PC-3 (cell line): ENCODE measurements around the gene MYH14. TPM values are rescaled to one million over a fixed set of nuclear protein-coding genes. Genes with fewer than 3 reads are reported as not detected.

Experiments
- ATAC-seq: fragments of 200-7000 bp; cut with Tn5 transposase; 2 replicates; pipeline ENCODE4 v1.9.1; 2020; ENCODE audit warnings: mild to moderate bottlenecking, moderate library complexity
- BruUV-seq: library from RNA; stranded (reverse); fragments of 400-500 nt; replicated peaks from 2 replicates; lab custom pipeline; 2021; lab: Mats Ljungman, UMichigan
- CTCF ChIA-PET: fragments of 300-600 bp; sonication (Branson Sonifier 250); formaldehyde crosslinking; loops from one replicate; lab custom pipeline; 2022; ENCODE audit warnings: antibody characterized with exemption; lab: Charles Lee
- POLR2A ChIA-PET: fragments of 300-600 bp; sonication (Branson Sonifier 250); formaldehyde crosslinking; loops from one replicate; lab custom pipeline; 2022; ENCODE audit warnings: antibody characterized with exemption; ENCODE audit not compliant: unreplicated experiment; lab: Charles Lee
- DNase-seq: peaks from one replicate; pipeline ENCODE4 v3.0.0-alpha.2; 2015
- H2AFZ ChIP-seq: fragments of 300-600 bp; sonication (generic); 2 replicates; pipeline ENCODE4 v1.6.0; 2016; ENCODE audit warnings: antibody characterized with exemption, low read length
- H3F3A ChIP-seq: fragments of 300-600 bp; sonication (generic); one replicate; pipeline ENCODE4 v1.6.0; 2017; ENCODE audit warnings: antibody characterized with exemption, low read length, control low read depth, mild to moderate bottlenecking; ENCODE audit not compliant: unreplicated experiment
- H3K27ac ChIP-seq: fragments of 300-600 bp; sonication (generic); 2 replicates; pipeline ENCODE4 v1.5.1; 2016; ENCODE audit warnings: mild to moderate bottlenecking, low read length
- H3K27me3 ChIP-seq: fragments of 300-600 bp; sonication (generic); 2 replicates; pipeline ENCODE4 v1.6.1; 2016; ENCODE audit warnings: low read length, mixed read lengths
- H3K36me3 ChIP-seq: fragments of 300-600 bp; sonication (generic); 2 replicates; pipeline ENCODE4 v1.6.1; 2016; ENCODE audit warnings: low read depth, mixed run types, low read length, mixed read lengths
- H3K4me1 ChIP-seq: fragments of 300-600 bp; sonication (generic); 2 replicates; pipeline ENCODE4 v1.5.1; 2016; ENCODE audit warnings: low read length; ENCODE audit not compliant: insufficient read depth
- H3K4me2 ChIP-seq: fragments of 300-600 bp; sonication (generic); 2 replicates; pipeline ENCODE4 v1.6.0; 2016; ENCODE audit warnings: low read length
- H3K4me3 ChIP-seq: fragments of 300-600 bp; sonication (generic); 2 replicates; pipeline ENCODE4 v1.5.1; 2016; ENCODE audit warnings: mild to moderate bottlenecking, low read length, mixed read lengths
- H3K79me2 ChIP-seq: fragments of 300-600 bp; sonication (generic); 2 replicates; pipeline ENCODE4 v1.6.1; 2017; ENCODE audit warnings: low read length, mixed read lengths
- H3K9ac ChIP-seq: fragments of 300-600 bp; sonication (generic); 2 replicates; pipeline ENCODE4 v1.6.0; 2016; ENCODE audit warnings: mild to moderate bottlenecking, low read length
- H3K9me2 ChIP-seq: fragments of 300-600 bp; sonication (generic); replicated peaks from 2 replicates; pipeline ENCODE4 v1.6.1; 2016; ENCODE audit warnings: mixed run types, low read length, mixed read lengths
- H3K9me3 ChIP-seq: fragments of 300-600 bp; sonication (generic); 2 replicates; pipeline ENCODE4 v1.6.1; 2016; ENCODE audit warnings: low read length, mixed read lengths
- H4K20me1 ChIP-seq: fragments of 300-600 bp; sonication (generic); 2 replicates; pipeline ENCODE4 v1.6.1; 2016; ENCODE audit warnings: low read length, mixed read lengths
- CTCF ChIP-seq: fragments of 300-600 bp; sonication (generic); conservative IDR thresholded peaks from 2 replicates; pipeline ENCODE4 v1.5.1; 2017; ENCODE audit warnings: antibody characterized with exemption, low read depth, mild to moderate bottlenecking, low read length
- EZH2 ChIP-seq: fragments of 300-600 bp; sonication (generic); IDR thresholded peaks from one replicate; pipeline ENCODE4 v1.6.1; 2017; ENCODE audit warnings: antibody characterized with exemption, mild to moderate bottlenecking, low read length; ENCODE audit not compliant: unreplicated experiment
- EZH2phosphoT487 ChIP-seq: fragments of 300-600 bp; sonication (generic); IDR thresholded peaks from 2 replicates; pipeline ENCODE4 v1.6.1; 2018; ENCODE audit warnings: mild to moderate bottlenecking, antibody characterized with exemption, low read length, borderline replicate concordance
- intact Hi-C: fragments of 100-400 bp; cut with micrococcal nuclease; formaldehyde crosslinking; loops from 2 replicates; pipeline ENCODE4 v1.9.0; 2023
- total RNA-seq: library from RNA; depleted of rRNA; stranded (reverse); fragments of >200 nt; gene quantifications from 2 replicates; pipeline ENCODE4 v1.2.3, GENCODE V29; 2014

The MYH14 gene
- total RNA-seq, 1 experiment from 2014 or later: 20.2 TPM

GRCh38 chr19:50187937-50188336 is 15.5 kb upstream of the MYH14 start:
- CTCF ChIA-PET: no interaction called here
- Histone ChIP-seq H3K4me1 (no peaks in the 10 kb centered on the region), H3K9me3 (no peaks in the 10 kb centered on the region), H3K4me2 (no peak overlapping the region), H2AFZ (no peak overlapping the region), H3K27ac (no peak overlapping the region), H4K20me1 (no peaks in the 10 kb centered on the region), H3K4me3 (no peak overlapping the region), H3K79me2 (no peaks in the 10 kb centered on the region), H3K9me2 (no peaks in the 10 kb centered on the region), H3K9ac (no peak overlapping the region), H3K36me3 (no peaks in the 10 kb centered on the region), H3F3A (no peaks in the 10 kb centered on the region), H3K27me3 (peaks cover 6% of the 10 kb centered on the region; the same call in 1 of the 2 replicates)
- intact Hi-C loops: no loop called here
- DNase-seq (no peak), ATAC-seq (no peak)
- TF ChIP-seq EZH2: no peak
- TF ChIP-seq CTCF: no peak
- no peak for TF ChIP-seq EZH2phosphoT487
- POLR2A ChIA-PET: no interaction called here
- no TSS peak for BruUV-seq

- ATAC-seq (no peak), DNase-seq (no peak)
- H3K9me3 ChIP-seq: no peaks in the 10 kb centered on the region
- no peak for TF ChIP-seq EZH2phosphoT487
- no peak for TF ChIP-seq EZH2
- TF ChIP-seq CTCF: no peak
- CTCF ChIA-PET: no interaction called here
- no peak overlapping the region for H3K4me2 ChIP-seq
- H3K9me2 ChIP-seq: no peaks in the 10 kb centered on the region
- no peak overlapping the region for H3K9ac ChIP-seq
- H3K27me3 ChIP-seq: peaks cover 6% of the 10 kb centered on the region; the same call in 1 of the 2 replicates
- H3K4me3 ChIP-seq: no peak overlapping the region
- intact Hi-C loops: no loop called here
- no peaks in the 10 kb centered on the region for H3K36me3 ChIP-seq
- no peak overlapping the region for H3K27ac ChIP-seq
- BruUV-seq: no TSS peak
- H2AFZ ChIP-seq: no peak overlapping the region
- H3K4me1 ChIP-seq: no peaks in the 10 kb centered on the region
- H3F3A ChIP-seq: no peaks in the 10 kb centered on the region
- no peaks in the 10 kb centered on the region for H4K20me1 ChIP-seq
- POLR2A ChIA-PET: no interaction called here
- H3K79me2 ChIP-seq: no peaks in the 10 kb centered on the region
Observed at GRCh38 chr19:50189331-50189730, 14.1 kb upstream of the MYH14 start.

- CTCF ChIA-PET: no interaction called here
- no TSS peak for BruUV-seq
- no peak overlapping the region for H3K4me2 ChIP-seq
Observed at GRCh38 chr19:50190439-50190891, 13.0 kb upstream of the MYH14 start.

More at GRCh38 chr19:50190439-50190891, 13.0 kb upstream of the MYH14 start:
- TF ChIP-seq CTCF (no peak), EZH2 (no peak), EZH2phosphoT487 (no peak)
- Histone ChIP-seq H3K36me3 (no peaks in the 10 kb centered on the region), H3K4me3 (no peak overlapping the region), H4K20me1 (no peaks in the 10 kb centered on the region), H3K27me3 (peaks cover 6% of the 10 kb centered on the region; the same call in 1 of the 2 replicates), H2AFZ (no peak overlapping the region), H3K9ac (no peak overlapping the region), H3K9me3 (no peaks in the 10 kb centered on the region), H3F3A (no peaks in the 10 kb centered on the region), H3K27ac (no peak overlapping the region), H3K4me1 (no peaks in the 10 kb centered on the region), H3K9me2 (no peaks in the 10 kb centered on the region), H3K79me2 (no peaks in the 10 kb centered on the region)
- intact Hi-C loops: no loop called here
- POLR2A ChIA-PET: no interaction called here
- no peak for DNase-seq
- no peak; the same call in 1 of the 2 replicates for ATAC-seq
